M059J (cell line): ENCODE data around the gene LMNA. TPM values are rescaled to one million over a fixed set of nuclear protein-coding genes. Genes with fewer than 3 reads are reported as not detected.
A peak's percentile ranks its signal among the peaks of the same experiment; 100 is the strongest.

ENCODE experiments used
- DNase-seq: peaks from one replicate; pipeline ENCODE4 v3.0.0-alpha.2; 2012; ENCODE audit warnings: low read depth
- total RNA-seq: library from RNA; depleted of rRNA; stranded (reverse); fragments of >200 nt; shearing (Covaris generic); gene quantifications from 2 replicates; pipeline ENCODE4 v1.2.3, GENCODE V29; 2014

Gene LMNA
- total RNA-seq, 1 experiment from 2014 or later = 698 TPM

- peak; percentile 72 for DNase-seq
Measured at GRCh38 chr1:156082309-156083091, 32.0 kb upstream of the LMNA start, which contains the start of gene MEX3A. MEX3A (minus strand) TSS chr1:156082465; CDS start chr1:156081998, 467 bp downstream.

- DNase-seq = no peak
Measured at GRCh38 chr1:156083800-156084790, 30.4 kb upstream of the LMNA start.

- peak; percentile 82 for DNase-seq
Measured at GRCh38 chr1:156086256-156086662, 28.3 kb upstream of the LMNA start.

- DNase-seq = no peak
Measured at GRCh38 chr1:156089704-156090103, 24.8 kb upstream of the LMNA start.

- DNase-seq = no peak
Measured at GRCh38 chr1:156090138-156090839, 24.2 kb upstream of the LMNA start.

GRCh38 chr1:156090840-156091188, 23.7 kb upstream of the LMNA start:
- peak; percentile 84 for DNase-seq

- no peak for DNase-seq
Measured at GRCh38 chr1:156091610-156092009, 22.9 kb upstream of the LMNA start.

- DNase-seq = no peak
Measured at GRCh38 chr1:156095906-156096508, 18.5 kb upstream of the LMNA start.

- DNase-seq = peak; percentile 94
Measured at GRCh38 chr1:156096640-156097391, 17.7 kb upstream of the LMNA start.

- no peak for DNase-seq
Measured at GRCh38 chr1:156097499-156098178, 16.9 kb upstream of the LMNA start.

GRCh38 chr1:156098784-156099183, 15.7 kb upstream of the LMNA start:
- DNase-seq = no peak

GRCh38 chr1:156099282-156099681, 15.2 kb upstream of the LMNA start:
- DNase-seq = no peak

- DNase-seq = no peak
Measured at GRCh38 chr1:156100205-156100995, 14.1 kb upstream of the LMNA start.

GRCh38 chr1:156101880-156102279, 12.6 kb upstream of the LMNA start:
- DNase-seq = no peak

- DNase-seq = peak; percentile 51
Measured at GRCh38 chr1:156102633-156103511, 11.6 kb upstream of the LMNA start.

- DNase-seq = peak; percentile 84
Measured at GRCh38 chr1:156103521-156103947, 11.0 kb upstream of the LMNA start.

- DNase-seq = peak; percentile 92
Measured at GRCh38 chr1:156104065-156104810, 10.3 kb upstream of the LMNA start.
